ENCODE data around the gene B3GLCT. TPM values are rescaled to one million over a fixed set of nuclear protein-coding genes. Genes with fewer than 3 reads are reported as not detected.

The B3GLCT gene
- total RNA-seq, 4 donors from 2014 or later, result 1.6 to 5.7 (median 3.9) TPM

DNA sequence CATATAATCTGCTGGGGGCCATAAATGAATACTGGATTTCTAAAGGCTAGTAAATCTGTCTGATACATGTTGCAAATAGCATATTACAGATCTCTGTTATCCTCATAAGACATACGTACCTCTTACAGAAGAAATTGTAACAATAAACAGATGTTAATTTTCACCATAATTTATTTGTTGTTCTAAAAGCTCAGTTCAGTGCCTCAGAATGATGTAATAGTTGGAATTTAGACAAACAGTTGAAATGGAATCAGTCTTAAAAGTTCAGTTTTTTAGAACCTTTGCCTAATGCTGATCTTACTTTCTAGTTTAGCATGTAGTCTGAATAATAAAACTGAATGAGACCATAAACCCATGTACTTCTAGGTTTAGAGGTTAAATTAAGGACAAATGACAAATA lies 43.1 kb downstream of the B3GLCT start:
- Histone ChIP-seq H3K27me3 (no peaks in the 10 kb centered on the region), H3K9me3 (no peaks in the 10 kb centered on the region), H3K4me1 (peaks cover 0 to 28% (median 6%) of the 10 kb centered on the region in 4 donors), H3K36me3 (no peaks in the 10 kb centered on the region), H3K27ac (no peak overlapping the region), H3K4me3 (no peak overlapping the region)
- in situ Hi-C loops (cut with MboI; ENCODE audit: low pct_ligation_motif_present in 1 of 4, low pct_unique_long_range_greater_than_20kb in 1 of 4, low sequenced_read_pairs in 3 of 4), result loop anchor here in 3 of 4 donors (25.0 kb wide), 1 partner anchor 494 kb away; the partner anchor contains the start of gene RXFP2 (in 3 of the 3)
- no peak for TF ChIP-seq EP300 (IDR thresholded peaks at IDR 0.05; ENCODE audit: low read depth)
- no peak for TF ChIP-seq POLR2AphosphoS5 (IDR thresholded peaks at IDR 0.05)
- intact Hi-C loops (cut with DNase I; ENCODE audit: low total_unique reads), result no loop called here
- DNase-seq, result no peak
- 71 to 73% methylated on average over 1 of the region's 1 CpG for WGBS, 2 donors (ENCODE audit: low coverage in 1 of 2)

DNA sequence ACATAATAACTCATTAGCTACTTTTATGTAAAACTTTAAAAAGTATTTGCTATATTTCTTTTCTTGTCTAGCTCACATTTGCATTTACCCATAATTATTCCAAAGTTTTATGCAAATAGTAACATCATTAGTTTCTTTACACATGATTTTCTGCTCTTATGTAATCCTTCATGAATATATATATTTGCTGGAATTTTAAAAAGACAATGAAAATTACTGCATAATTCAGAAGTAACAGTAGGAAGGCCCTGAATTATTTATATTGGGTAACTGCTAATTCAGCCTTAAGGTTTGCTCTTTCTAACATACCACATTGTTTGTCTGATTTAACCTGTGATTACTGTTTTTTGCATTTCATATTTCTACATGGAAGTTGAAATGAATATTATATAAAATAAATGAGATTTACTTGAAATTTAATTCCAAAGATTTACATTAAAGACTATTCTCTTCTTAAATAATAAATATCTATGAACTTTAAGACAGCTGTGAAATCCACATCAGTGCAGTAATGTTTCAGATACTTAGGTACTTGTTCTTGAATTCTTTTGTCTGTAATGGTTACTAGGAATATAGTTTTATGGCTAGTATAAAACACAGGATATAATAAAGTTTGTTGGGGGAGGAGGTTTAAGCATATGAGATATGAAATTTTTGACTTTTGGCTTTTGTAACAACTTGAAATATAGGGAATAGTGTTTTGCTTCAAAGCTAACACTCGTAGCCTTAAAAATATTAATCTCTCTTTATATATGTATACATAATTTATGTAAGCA lies 46.0 kb downstream of the B3GLCT start:
- Histone ChIP-seq H3K27ac (no peak overlapping the region), H3K36me3 (no peaks in the 10 kb centered on the region), H3K4me1 (peaks cover 0 to 35% (median 10%) of the 10 kb centered on the region in 4 donors), H3K9me3 (no peaks in the 10 kb centered on the region), H3K27me3 (no peaks in the 10 kb centered on the region), H3K4me3 (no peak overlapping the region)
- DNase-seq, result no peak
- in situ Hi-C loops (cut with MboI; ENCODE audit: low pct_ligation_motif_present in 1 of 4, low pct_unique_long_range_greater_than_20kb in 1 of 4, low sequenced_read_pairs in 3 of 4) (loop anchor here in 3 of 4 donors (25.0 kb wide), 1 partner anchor 492 kb away; the partner anchor contains the start of gene RXFP2 (in 3 of the 3)), intact Hi-C loops (cut with DNase I; ENCODE audit: low total_unique reads) (no loop called here)
- no peak for TF ChIP-seq POLR2AphosphoS5 (IDR thresholded peaks at IDR 0.05)
- no peak for TF ChIP-seq CTCF (IDR thresholded peaks at IDR 0.05)
- TF ChIP-seq POLR2A (IDR thresholded peaks at IDR 0.05), result no peak
- TF ChIP-seq EP300 (IDR thresholded peaks at IDR 0.05; ENCODE audit: low read depth), result no peak
- WGBS, 2 donors (ENCODE audit: low coverage in 1 of 2), result 58 to 69% methylated on average over 1 of the region's 1 CpG

DNA sequence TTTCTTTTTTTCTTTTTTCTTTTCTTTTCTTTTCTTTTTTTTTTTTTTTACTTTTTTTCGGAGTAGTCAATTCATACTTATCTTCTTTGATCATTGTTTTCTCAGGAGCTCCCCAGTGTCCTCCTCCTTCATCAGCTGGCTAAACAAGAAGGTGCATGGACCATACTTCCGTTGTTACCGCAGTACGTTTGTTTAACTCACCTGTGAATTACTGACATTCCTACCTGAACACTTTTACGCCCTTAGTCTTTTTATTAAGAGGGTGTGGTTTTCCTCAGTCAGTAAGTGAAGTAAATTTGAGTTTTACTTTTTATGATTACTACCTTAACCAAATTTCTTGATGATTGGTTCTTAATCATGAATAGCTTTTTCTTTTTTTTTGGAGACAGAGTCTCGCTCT lies 47.1 kb downstream of the B3GLCT start:
- WGBS, 2 donors (ENCODE audit: low coverage in 1 of 2), result 67 to 69% methylated on average over 5 to 6 of the region's 6 CpGs
- DNase-seq, result no peak
- Histone ChIP-seq H3K4me3 (no peak overlapping the region), H3K9me3 (no peaks in the 10 kb centered on the region), H3K27me3 (no peaks in the 10 kb centered on the region), H3K27ac (peak overlapping the region in 2 of 4 donors; percentile 2 to 37), H3K36me3 (no peaks in the 10 kb centered on the region), H3K4me1 (peaks cover 0 to 36% (median 10%) of the 10 kb centered on the region in 4 donors)
- intact Hi-C loops (cut with DNase I; ENCODE audit: low total_unique reads), result no loop called here
- in situ Hi-C loops (cut with MboI; ENCODE audit: low pct_ligation_motif_present in 1 of 4, low pct_unique_long_range_greater_than_20kb in 1 of 4, low sequenced_read_pairs in 3 of 4), result loop anchor here in 3 of 4 donors (25.0 kb wide), 1 partner anchor 490 kb away; the partner anchor contains the start of gene RXFP2 (in 3 of the 3)
- TF ChIP-seq EP300 (IDR thresholded peaks at IDR 0.05; ENCODE audit: low read depth) (no peak), POLR2A (IDR thresholded peaks at IDR 0.05) (no peak), CTCF (IDR thresholded peaks at IDR 0.05) (no peak), POLR2AphosphoS5 (IDR thresholded peaks at IDR 0.05) (no peak)

- Histone ChIP-seq H3K36me3 (no peaks in the 10 kb centered on the region), H3K27me3 (no peaks in the 10 kb centered on the region), H3K9me3 (no peaks in the 10 kb centered on the region), H3K27ac (no peak overlapping the region), H3K4me1 (peaks cover 0 to 36% (median 10%) of the 10 kb centered on the region in 4 donors), H3K4me3 (no peak overlapping the region)
- in situ Hi-C loops (cut with MboI; ENCODE audit: low pct_ligation_motif_present in 1 of 4, low pct_unique_long_range_greater_than_20kb in 1 of 4, low sequenced_read_pairs in 3 of 4), result loop anchor here in 3 of 4 donors (25.0 kb wide), 1 partner anchor 489 kb away; the partner anchor contains the start of gene RXFP2 (in 3 of the 3)
- no peak for DNase-seq
- intact Hi-C loops (cut with DNase I; ENCODE audit: low total_unique reads), result no loop called here
- TF ChIP-seq POLR2AphosphoS5 (IDR thresholded peaks at IDR 0.05) (no peak), POLR2A (IDR thresholded peaks at IDR 0.05) (no peak), CTCF (IDR thresholded peaks at IDR 0.05) (no peak), EP300 (IDR thresholded peaks at IDR 0.05; ENCODE audit: low read depth) (no peak)
- WGBS, 2 donors (ENCODE audit: low coverage in 1 of 2), result 78% methylated on average over 3 of the region's 3 CpGs
Observed at GRCh38 chr13:31248361-31248760, 48.6 kb downstream of the B3GLCT start.
